ENCODE results near the gene PREX1. TPM values are rescaled to one million over a fixed set of nuclear protein-coding genes. Genes with fewer than 3 reads are reported as not detected.

PREX1 gene
- total and polyA plus RNA-seq, 4 donors: 29.5 to 121 (median 69.3) TPM

DNA sequence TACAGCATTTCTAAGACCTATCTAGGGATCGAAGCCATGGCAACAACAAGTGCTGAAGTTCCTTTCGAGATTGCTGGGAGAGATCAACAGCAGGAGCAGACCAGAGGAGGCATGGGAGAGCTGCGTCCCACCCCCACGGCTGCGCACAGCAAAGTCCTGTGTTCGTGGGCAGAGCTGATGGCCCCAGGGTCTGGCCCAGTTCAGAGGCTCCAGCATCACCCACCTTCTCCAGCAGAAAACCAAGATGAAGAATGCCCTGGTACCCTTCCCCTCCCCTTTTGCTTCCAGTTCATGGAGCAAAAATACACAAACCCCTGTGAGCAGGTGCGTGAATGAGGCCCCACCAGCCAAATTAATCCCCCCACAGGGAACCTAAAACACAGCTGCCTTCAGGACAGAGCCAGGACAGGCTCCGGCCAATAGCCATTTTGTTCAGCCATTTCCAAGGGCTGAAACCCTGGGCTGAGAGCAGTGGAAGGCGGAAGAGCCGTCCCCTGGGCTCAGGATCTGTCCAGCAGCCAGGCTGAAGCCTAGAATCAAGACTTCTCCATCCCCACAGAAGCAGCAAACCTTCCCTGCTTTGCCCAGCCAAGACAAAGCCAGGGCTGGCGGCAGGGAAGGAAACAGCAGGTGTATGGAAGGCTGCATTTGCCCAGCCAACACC lies 102.8 kb downstream of the PREX1 start:
- Histone ChIP-seq H3K9me3 (ENCODE audit: control insufficient read depth in 4 of 4, insufficient read depth in 3 of 4, low read length in 3 of 4) (no peaks in the 10 kb centered on the region), H3K9ac (ENCODE audit: insufficient read depth in 1 of 2, low read length in 2 of 2) (no peak overlapping the region), H3K27ac (ENCODE audit: low read depth in 1 of 2, low read length in 1 of 2) (no peak overlapping the region), H3K4me1 (ENCODE audit: control insufficient read depth in 5 of 5, insufficient read depth in 5 of 5, low read length in 5 of 5) (peaks cover 0 to 31% (median 21%) of the 10 kb centered on the region in 5 donors), H3K27me3 (ENCODE audit: control insufficient read depth in 3 of 3, insufficient read depth in 3 of 3, low read length in 2 of 3) (peaks cover 0 to 5% (median 2%) of the 10 kb centered on the region in 3 donors), H3K4me3 (no peak overlapping the region), H3K36me3 (ENCODE audit: control insufficient read depth in 4 of 4, insufficient read depth in 4 of 4, low read length in 4 of 4) (peaks cover 0 to 17% (median 0%) of the 10 kb centered on the region in 4 donors)
- ATAC-seq (ENCODE audit: insufficient read depth, low FRiP score) (no peak), DNase-seq (no peak)
- TF ChIP-seq CTCF (IDR thresholded peaks at IDR 0.05; ENCODE audit: control extremely low read depth, extremely low read depth): no peak
- WGBS, 2 donors: 82 to 89% methylated on average over 11 of the region's 11 CpGs

DNA sequence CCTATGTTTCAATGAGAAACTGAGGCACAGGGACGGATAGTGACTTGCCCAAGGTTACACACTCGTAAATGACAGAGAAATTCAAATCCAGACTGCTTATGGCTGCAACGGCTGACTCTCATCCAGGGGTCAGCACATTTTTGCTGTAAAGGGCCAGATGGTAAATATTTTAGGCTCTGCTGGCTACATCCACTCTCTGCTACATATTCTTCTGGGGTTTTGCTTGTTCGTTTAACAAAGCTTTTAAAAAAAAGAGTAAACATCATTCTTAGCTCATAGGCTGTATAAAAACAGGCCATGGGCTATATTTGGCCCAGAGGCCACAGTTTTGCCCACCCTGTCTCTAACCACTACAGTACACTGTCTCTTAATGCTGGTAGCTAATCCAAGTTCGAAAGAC lies 103.4 kb downstream of the PREX1 start:
- H3K9ac ChIP-seq (ENCODE audit: insufficient read depth in 1 of 2, low read length in 2 of 2): no peak overlapping the region
- no peak overlapping the region for H3K4me3 ChIP-seq
- peaks cover 0 to 31% (median 21%) of the 10 kb centered on the region in 5 donors for H3K4me1 ChIP-seq (ENCODE audit: control insufficient read depth in 5 of 5, insufficient read depth in 5 of 5, low read length in 5 of 5)
- DNase-seq: peak in 1 of 3 donors; percentile 32
- peaks cover 0 to 2% (median 0%) of the 10 kb centered on the region in 4 donors for H3K9me3 ChIP-seq (ENCODE audit: control insufficient read depth in 4 of 4, insufficient read depth in 3 of 4, low read length in 3 of 4)
- ATAC-seq (ENCODE audit: insufficient read depth, low FRiP score): no peak
- WGBS, 2 donors: 76 to 77% methylated on average over 5 of the region's 5 CpGs
- TF ChIP-seq CTCF (IDR thresholded peaks at IDR 0.05; ENCODE audit: control extremely low read depth, extremely low read depth): no peak
- H3K36me3 ChIP-seq (ENCODE audit: control insufficient read depth in 4 of 4, insufficient read depth in 4 of 4, low read length in 4 of 4): peaks cover 0 to 14% (median 0%) of the 10 kb centered on the region in 4 donors
- H3K27ac ChIP-seq (ENCODE audit: low read depth in 1 of 2, low read length in 1 of 2): peak overlapping the region in 1 of 2 donors; percentile 88
- H3K27me3 ChIP-seq (ENCODE audit: control insufficient read depth in 3 of 3, insufficient read depth in 3 of 3, low read length in 2 of 3): peaks cover 0 to 5% (median 2%) of the 10 kb centered on the region in 3 donors

DNA sequence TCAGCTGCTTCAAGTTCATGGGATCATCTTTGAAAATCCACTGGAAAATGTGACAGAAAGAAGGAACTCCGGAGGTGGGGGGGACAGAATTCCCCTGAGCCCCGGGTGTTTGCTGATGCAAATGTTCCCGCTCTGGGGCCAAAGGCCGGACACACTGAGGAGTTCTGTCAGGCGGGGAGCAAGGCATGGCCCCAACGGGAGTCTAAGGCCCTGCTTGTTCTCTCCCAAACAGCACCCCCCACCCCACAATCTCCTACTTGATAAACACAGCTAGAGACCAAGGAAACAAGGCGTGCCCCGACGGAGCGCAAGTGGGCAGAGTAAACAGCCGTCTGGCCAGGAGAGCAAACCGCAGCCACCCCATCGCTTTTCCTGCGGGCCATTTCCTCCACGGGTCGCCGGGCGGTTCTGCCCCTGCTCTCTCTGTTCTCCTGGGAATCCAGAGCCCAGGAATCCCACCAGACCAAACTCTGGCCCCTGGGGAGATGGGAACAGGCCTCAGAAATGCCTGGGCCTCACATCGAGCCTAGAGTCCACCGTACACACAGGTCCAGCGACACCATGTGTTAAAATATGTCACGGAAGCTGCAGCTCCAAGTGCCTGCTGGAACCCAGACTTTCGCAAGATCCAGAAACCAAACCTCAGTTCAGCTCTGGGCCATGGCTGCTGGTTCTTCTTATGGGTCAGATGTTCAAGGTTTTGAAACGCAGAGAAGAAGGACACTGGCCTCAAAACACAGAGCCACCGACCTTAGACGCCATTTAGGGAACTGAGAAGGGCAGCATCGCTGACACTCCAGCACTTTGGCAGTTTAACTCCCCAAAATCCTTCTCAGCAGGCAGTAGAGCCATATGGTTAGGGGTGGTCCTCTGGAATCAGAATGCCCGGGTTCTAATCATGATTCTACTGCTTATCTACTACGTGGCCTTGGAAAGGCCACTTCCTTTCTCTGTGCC lies 104.2 kb downstream of the PREX1 start:
- no peak overlapping the region for H3K9ac ChIP-seq (ENCODE audit: insufficient read depth in 1 of 2, low read length in 2 of 2)
- peak; percentile 46 for ATAC-seq (ENCODE audit: insufficient read depth, low FRiP score)

More for the DNA sequence above, 104.2 kb downstream of the PREX1 start:
- DNase-seq: peak in 2 of 3 donors; percentile 59 to 60
- Histone ChIP-seq H3K36me3 (ENCODE audit: control insufficient read depth in 4 of 4, insufficient read depth in 4 of 4, low read length in 4 of 4) (peaks cover 0 to 13% (median 0%) of the 10 kb centered on the region in 4 donors), H3K27ac (ENCODE audit: low read depth in 1 of 2, low read length in 1 of 2) (peak overlapping the region in 1 of 2 donors; percentile 88), H3K27me3 (ENCODE audit: control insufficient read depth in 3 of 3, insufficient read depth in 3 of 3, low read length in 2 of 3) (peaks cover 0 to 5% (median 2%) of the 10 kb centered on the region in 3 donors), H3K4me1 (ENCODE audit: control insufficient read depth in 5 of 5, insufficient read depth in 5 of 5, low read length in 5 of 5) (peaks cover 0 to 31% (median 21%) of the 10 kb centered on the region in 5 donors), H3K9me3 (ENCODE audit: control insufficient read depth in 4 of 4, insufficient read depth in 3 of 4, low read length in 3 of 4) (peaks cover 0 to 2% (median 0%) of the 10 kb centered on the region in 4 donors), H3K4me3 (no peak overlapping the region)
- WGBS, 2 donors: 26 to 33% methylated on average over 29 of the region's 29 CpGs
- TF ChIP-seq CTCF (IDR thresholded peaks at IDR 0.05; ENCODE audit: control extremely low read depth, extremely low read depth): no peak

Data from lung (tissue), 12 donors.